GM21723 (cell line): ENCODE results near the gene CPNE7.
"Not testable (repeated sequence)": the region's sequence is repeated elsewhere in the genome, so short reads cannot be mapped to it uniquely, and the experiment has no call there.

Experiments
- ATAC-seq: cut with Tn5 transposase; IDR thresholded peaks from one replicate; pipeline ENCODE4 v1.9.1; 2021; ENCODE audit warnings: mild to moderate bottlenecking, moderate library complexity; ENCODE audit not compliant: unreplicated experiment

The CPNE7 gene

DNA sequence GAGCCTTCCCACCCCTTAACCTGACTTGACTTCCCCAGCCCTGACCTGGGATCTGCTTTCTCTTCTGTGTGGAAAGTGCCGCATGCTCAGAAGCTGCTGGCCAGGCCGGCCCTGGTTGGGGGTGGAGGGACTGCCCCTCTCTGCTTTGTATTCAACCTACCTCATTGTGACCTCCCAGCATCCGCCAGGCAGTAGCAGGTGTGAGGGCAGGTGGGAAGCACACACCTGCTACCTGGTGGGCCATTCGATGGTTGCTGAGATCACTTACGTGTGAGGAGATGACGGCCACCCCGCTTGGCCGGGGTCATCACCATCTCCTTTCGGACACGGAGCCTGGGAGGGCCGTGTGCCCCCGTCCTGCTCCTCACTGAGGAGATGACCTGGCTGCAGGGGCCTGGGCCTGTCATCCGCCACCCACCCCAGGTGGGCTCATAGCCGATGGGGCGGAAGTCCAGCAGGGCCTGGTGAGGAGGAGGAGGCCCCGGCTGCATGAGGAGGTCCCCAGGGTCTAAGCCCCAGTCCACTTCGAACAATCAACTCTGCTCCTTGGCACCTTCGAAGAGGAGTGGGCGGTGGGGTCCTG lies 7.1 kb downstream of the CPNE7 start:
- ATAC-seq = no peak

DNA sequence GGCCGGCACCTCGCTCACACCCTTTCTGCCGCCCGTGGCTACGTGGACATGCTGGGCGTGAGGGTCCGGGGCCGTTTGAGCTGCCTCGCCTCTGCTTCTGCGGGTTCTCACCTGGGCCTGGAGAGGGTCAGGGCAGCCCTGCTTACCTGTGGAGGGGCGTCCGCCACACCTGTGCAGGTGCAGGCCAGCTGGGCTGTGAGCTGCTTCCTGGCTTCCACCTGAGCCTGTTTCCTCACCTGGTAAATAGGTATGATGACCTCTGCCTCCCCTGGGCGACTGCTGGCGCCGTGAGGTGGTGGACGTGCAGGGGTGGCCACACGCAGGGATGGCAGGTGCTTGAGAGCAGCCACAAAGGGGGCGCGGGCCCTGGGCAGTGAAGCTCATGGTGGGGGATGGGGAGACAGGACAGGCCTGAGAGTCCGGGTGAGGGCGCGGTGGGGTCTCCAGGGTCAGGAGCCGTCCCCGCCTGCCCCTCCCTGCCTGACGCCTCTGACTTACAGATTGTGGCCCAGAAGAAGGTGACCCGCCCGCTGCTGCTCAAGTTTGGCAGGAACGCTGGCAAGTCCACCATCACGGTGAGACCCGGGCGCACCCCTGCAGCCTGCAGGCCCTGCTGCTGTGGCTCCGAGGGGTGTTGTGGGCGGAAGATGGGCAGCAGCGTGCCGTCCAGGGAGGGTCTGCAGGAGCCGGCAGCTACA lies 7.8 kb downstream of the CPNE7 start:
- no peak for ATAC-seq

DNA sequence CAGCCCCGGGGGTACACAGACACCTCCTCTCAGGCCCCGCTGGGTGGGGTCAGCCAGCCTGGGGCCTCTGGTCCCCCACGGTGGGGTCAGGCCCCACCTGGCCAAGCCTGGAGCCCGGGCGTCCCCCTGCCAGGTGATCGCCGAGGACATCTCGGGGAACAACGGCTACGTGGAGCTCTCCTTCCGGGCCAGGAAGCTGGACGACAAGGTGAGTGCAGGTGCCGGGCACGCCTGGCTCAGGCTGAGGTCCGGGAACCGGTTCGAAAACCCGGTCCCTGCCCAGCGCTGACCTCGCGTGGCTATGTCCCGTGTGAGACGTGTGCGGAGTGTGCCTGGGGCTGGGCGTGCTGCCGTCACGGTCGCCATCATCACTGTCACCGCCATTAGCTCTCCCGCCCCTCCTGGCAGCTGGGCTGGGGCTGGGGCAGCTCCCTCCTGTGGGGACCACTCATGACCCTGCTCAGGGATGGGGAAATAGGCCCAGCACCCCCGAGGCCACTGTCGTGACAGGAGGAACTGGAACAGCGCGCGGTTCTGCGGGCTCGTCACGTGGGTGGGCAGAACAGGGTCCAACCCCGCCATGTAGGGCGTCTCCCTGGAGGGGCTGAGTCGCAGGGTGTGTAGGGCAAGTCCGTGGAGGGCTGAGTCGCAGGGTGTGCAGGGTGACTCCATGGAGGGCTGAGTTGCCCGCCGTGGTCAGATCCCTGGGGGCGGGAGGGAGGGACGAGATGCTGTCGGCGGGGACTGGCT lies 8.5 kb downstream of the CPNE7 start:
- ATAC-seq = no peak

GRCh38 chr16:89584768-89585549 lies 9.4 kb downstream of the CPNE7 start:
- ATAC-seq = no peak

- ATAC-seq = no peak
These were observed 10.7 kb downstream of the CPNE7 start for GRCh38 chr16:89586218-89586617.

GRCh38 chr16:89586853-89587252 lies 11.3 kb downstream of the CPNE7 start:
- no peak for ATAC-seq

DNA sequence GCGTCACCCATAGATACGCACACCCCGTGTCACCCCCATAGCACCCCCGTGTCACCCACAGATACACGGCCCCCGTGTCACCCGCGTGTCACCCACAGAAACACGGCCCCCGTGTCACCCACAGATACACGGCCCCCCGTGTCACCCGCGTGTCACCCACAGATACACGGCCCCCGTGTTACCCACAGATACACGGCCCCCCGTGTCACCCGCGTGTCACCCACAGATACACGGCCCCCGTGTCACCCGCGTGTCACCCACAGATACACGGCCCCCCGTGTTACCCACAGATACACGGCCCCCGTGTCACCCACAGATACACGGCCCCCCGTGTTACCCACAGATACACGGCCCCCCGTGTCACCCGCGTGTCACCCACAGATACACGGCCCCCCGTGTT lies 12.1 kb downstream of the CPNE7 start:
- not testable (repeated sequence) for ATAC-seq

- ATAC-seq = no peak
These were observed 13.0 kb downstream of the CPNE7 start for GRCh38 chr16:89588413-89589109.

- ATAC-seq = no peak
These were observed 13.8 kb downstream of the CPNE7 start for GRCh38 chr16:89589241-89589926.

DNA sequence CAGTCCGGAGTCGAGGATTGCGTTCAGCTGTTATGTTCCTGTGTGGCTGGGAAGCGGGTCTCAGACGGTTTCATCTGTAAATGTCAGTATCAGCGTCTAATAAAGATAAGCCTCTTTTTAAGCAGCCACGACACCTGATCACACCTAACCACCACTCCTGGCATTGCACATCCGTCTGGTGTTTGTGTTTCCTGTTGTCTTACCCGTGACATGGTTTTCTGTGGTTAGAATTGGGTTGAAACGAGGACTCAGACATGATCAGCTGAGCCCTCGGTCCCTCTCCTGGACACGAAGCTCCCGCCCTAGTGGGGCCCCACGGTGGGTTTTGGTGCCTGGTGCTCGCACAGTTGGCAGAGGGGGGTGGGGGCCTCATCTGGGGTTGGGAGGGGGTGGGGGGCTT lies 18.3 kb downstream of the CPNE7 start:
- no peak for ATAC-seq

DNA sequence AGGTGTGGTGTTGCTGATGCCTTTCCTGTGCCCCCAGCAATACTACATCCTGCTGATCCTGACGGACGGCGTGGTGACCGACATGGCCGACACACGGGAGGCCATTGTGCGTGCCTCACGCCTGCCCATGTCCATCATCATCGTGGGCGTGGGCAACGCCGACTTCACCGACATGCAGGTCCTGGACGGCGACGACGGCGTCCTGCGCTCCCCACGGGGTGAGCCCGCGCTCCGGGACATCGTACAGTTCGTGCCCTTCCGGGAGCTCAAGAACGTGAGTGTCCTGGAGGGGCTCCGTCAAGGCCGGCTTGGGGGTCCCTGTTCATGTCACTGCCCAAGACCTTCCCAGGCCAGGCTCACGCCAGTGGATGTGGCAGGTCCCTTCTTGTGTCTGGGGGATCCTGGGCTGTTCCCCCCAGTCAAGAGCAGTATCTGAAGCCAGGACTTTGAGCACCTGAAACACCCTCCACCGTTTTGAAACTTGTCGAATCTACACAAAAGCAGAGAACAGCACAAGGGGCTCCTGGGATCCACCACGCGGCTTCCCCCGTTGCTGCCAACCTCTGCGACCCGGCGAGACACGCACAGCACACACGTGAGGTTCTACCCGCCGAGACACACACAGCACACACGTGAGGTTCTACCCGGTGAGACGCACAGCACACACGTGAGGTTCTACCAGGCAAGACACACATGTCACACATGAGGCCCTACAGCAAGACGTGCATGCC lies 19.9 kb downstream of the CPNE7 start:
- no peak for ATAC-seq

DNA sequence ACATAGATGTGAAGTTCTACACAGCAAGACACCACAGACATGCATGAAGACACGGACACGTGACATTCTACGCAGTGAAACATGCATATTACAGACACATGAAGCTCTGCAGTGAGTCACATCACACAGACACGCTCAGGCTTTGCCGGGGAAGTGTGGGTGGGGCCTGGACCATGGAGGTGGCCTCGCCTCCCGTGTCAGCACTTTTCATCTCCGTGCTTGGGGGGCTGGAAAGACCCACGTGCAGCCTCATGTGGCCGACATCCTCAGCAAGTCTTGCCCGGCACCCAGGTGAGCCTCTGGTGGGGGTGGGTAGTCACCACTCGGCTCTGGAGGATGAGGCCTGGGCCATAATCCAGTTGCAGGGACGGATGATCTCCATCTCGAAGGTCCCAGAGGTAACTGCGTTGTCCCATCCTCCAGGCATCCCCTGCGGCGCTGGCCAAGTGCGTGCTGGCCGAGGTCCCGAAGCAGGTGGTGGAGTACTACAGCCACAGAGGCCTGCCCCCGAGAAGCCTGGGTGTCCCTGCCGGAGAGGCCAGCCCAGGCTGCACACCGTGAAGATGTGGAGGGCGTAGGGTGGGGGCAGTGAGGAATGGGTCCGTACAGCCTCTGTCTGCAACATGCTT lies 20.6 kb downstream of the CPNE7 start:
- no peak for ATAC-seq

GRCh38 chr16:89596957-89597649 lies 21.5 kb downstream of the CPNE7 start:
- ATAC-seq = no peak

- no peak for ATAC-seq
These were observed 22.6 kb downstream of the CPNE7 start for GRCh38 chr16:89598199-89598598.

GRCh38 chr16:89599451-89599858 lies 23.9 kb downstream of the CPNE7 start:
- ATAC-seq = no peak

- no peak for ATAC-seq
These were observed 24.3 kb downstream of the CPNE7 start for GRCh38 chr16:89599902-89600301.

DNA sequence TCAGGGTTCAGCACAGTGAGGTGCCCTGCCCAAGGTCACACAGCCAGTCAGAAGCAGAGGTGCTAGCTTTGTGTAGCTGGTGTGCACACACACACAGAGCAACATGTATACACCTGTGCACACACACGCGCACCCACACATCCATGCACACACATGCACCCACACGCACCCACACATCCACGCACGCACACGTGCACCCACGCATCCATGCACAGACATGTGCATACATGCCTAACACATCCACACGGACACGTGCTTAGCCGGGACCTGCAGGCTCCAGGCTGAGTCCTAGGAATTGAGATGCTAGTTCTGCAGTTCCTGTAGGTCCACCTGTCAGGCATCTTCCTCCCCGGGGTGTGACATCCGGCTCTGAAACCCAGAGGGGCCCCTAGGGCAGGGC lies 24.9 kb downstream of the CPNE7 start:
- ATAC-seq = no peak

GRCh38 chr16:89600956-89601355 lies 25.4 kb downstream of the CPNE7 start:
- no peak for ATAC-seq

GRCh38 chr16:89601906-89602272 lies 26.3 kb downstream of the CPNE7 start:
- no peak for ATAC-seq
